Thoracic aorta (tissue), 2 donors: ENCODE data around the gene PRND. TPM values are rescaled to one million over a fixed set of nuclear protein-coding genes. Genes with fewer than 3 reads are reported as not detected.
"Not testable (repeated sequence)": the region's sequence is repeated elsewhere in the genome, so short reads cannot be mapped to it uniquely, and the experiment has no call there.

Experiments
- ATAC-seq: fragments of 150-250 bp; one replicate; pipeline ENCODE4 v1.8.0; 2017; ENCODE audit warnings: low read depth; ENCODE audit not compliant: insufficient number of reproducible peaks, low FRiP score
- DNase-seq: peaks from one replicate; pipeline ENCODE4 v3.0.0-alpha.2; 2020; ENCODE audit warnings: low spot score
- H3K27ac ChIP-seq, 2 donors: fragments of 200-600 bp; sonication (generic); 1 replicate in 1 of 2; 2 replicates in 1 of 2; pipeline ENCODE4 v1.5.1; 2016; ENCODE audit warnings: mild to moderate bottlenecking in 2 of 2, moderate library complexity in 2 of 2
- H3K27me3 ChIP-seq: fragments of 200-600 bp; sonication (generic); replicated peaks from 2 replicates; pipeline ENCODE4 v1.6.0; 2016; ENCODE audit warnings: mild to moderate bottlenecking; ENCODE audit not compliant: insufficient read depth
- H3K36me3 ChIP-seq: fragments of 200-600 bp; sonication (generic); one replicate; pipeline ENCODE4 v1.5.1; 2016
- H3K4me1 ChIP-seq, 2 donors: fragments of 200-600 bp; sonication (generic); 1 replicate in 1 of 2; 2 replicates in 1 of 2; pipeline versions ENCODE4 v1.5.1 to v1.6.0; 2016; ENCODE audit warnings: low read depth in 2 of 2, mild to moderate bottlenecking in 1 of 2; ENCODE audit not compliant: control insufficient read depth in 1 of 2
- H3K4me3 ChIP-seq: fragments of 200-600 bp; sonication (generic); 2 replicates; pipeline ENCODE4 v1.5.1; 2016; ENCODE audit warnings: mild to moderate bottlenecking
- H3K9me3 ChIP-seq: fragments of 200-600 bp; sonication (generic); 2 replicates; pipeline ENCODE4 v1.5.1; 2016
- total RNA-seq, 2 donors: library from RNA; depleted of rRNA; stranded (reverse); fragments of >200 nt; gene quantifications; one replicate each; pipeline versions ENCODE4 v1.1.0 to v1.2.3, GENCODE V29; 2016
- TF ChIP-seq, protein P1 (sequence below): fragments of 200-600 bp; sonication (generic); IDR thresholded peaks from one replicate; pipeline ENCODE4 v1.5.1; 2019; ENCODE audit warnings: antibody characterized with exemption

PRND gene
- total RNA-seq, 2 donors from 2014 or later, result not detected

DNA sequence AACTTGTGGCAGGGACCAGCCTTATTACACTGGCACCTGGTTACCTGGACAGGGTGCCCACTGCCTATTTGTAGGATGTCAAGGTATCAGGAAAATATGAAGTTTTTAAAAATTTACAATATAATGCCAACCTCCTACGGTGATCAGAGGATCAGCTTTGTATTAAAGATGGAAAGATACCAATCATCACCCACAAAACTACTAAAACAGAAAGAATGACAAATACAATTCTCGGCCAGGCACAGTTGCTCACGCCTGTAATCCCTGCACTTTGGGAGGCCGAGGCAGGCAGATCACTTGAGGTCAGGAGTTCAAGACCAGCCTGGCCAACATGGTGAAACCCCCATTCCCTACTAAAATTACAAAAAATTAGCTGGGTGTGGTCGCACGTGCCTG, 18.4 kb upstream of the PRND start:
- Histone ChIP-seq H3K27me3 (no peaks in the 10 kb centered on the region), H3K4me3 (no peak overlapping the region), H3K9me3 (no peaks in the 10 kb centered on the region), H3K27ac (no peak overlapping the region), H3K4me1 (peaks cover 0 to 6% of the 10 kb centered on the region in 2 donors), H3K36me3 (peaks cover 11% of the 10 kb centered on the region)
- DNase-seq, result no peak
- ATAC-seq, result no peak
- TF ChIP-seq, protein P1, sequence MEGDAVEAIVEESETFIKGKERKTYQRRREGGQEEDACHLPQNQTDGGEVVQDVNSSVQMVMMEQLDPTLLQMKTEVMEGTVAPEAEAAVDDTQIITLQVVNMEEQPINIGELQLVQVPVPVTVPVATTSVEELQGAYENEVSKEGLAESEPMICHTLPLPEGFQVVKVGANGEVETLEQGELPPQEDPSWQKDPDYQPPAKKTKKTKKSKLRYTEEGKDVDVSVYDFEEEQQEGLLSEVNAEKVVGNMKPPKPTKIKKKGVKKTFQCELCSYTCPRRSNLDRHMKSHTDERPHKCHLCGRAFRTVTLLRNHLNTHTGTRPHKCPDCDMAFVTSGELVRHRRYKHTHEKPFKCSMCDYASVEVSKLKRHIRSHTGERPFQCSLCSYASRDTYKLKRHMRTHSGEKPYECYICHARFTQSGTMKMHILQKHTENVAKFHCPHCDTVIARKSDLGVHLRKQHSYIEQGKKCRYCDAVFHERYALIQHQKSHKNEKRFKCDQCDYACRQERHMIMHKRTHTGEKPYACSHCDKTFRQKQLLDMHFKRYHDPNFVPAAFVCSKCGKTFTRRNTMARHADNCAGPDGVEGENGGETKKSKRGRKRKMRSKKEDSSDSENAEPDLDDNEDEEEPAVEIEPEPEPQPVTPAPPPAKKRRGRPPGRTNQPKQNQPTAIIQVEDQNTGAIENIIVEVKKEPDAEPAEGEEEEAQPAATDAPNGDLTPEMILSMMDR, result no peak

DNA sequence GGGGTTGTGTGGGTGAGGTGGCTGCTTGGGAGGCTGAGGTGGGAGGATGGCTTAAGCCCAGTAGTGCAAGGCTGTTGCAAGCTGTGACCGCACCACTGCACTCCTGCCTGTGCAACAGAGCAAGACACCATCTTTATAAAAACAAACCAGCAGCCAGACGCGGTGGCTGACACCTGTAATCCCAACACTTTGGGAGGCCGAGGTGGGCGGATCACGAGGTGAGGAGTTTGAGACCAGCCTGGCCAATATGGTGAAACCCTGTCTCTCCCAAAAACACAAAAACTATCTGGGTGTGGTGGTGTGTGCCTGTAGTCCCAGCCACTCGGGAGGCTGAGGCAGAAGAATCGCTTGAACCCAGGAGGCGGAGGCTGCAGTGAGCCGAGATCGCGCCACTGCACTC, 14.8 kb upstream of the PRND start:
- DNase-seq, H3K27me3 ChIP-seq, ATAC-seq: not testable (repeated sequence)

GRCh38 chr20:4708036-4708435, 13.7 kb upstream of the PRND start:
- Histone ChIP-seq H3K27me3 (no peaks in the 10 kb centered on the region), H3K36me3 (no peaks in the 10 kb centered on the region), H3K9me3 (no peaks in the 10 kb centered on the region), H3K27ac (no peak overlapping the region), H3K4me3 (no peak overlapping the region), H3K4me1 (peaks cover 0 to 6% of the 10 kb centered on the region in 2 donors)
- ATAC-seq, result no peak
- TF ChIP-seq, protein P1, result no peak
- DNase-seq, result no peak

More for the DNA sequence above, 14.8 kb upstream of the PRND start:
- H3K36me3 ChIP-seq, H3K4me3 ChIP-seq, H3K4me1 ChIP-seq, H3K9me3 ChIP-seq, H3K27ac ChIP-seq: not testable (repeated sequence)

DNA sequence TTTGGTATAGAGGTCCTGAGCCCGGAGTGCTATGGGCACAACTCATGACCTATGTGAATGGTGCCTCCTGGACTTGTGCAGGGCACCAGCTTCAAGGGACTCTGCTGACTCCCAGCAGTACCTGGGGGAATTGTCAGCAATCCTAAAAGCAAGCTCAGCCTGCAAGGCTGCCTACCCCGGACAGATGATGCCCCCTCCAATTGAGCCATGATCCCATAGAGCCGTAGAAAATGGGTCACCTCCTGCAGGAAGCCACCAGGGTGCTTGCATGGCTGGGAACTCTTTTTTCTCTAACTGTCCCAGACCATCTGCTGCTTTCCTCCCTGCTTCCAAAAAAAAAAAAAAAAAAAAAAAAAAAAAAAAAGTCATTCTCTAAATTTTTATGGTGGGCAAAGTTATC, 12.9 kb upstream of the PRND start:
- DNase-seq (no peak), ATAC-seq (no peak)
- H3K36me3 ChIP-seq, result no peaks in the 10 kb centered on the region
- H3K4me3 ChIP-seq, result no peak overlapping the region
- H3K27me3 ChIP-seq, result no peaks in the 10 kb centered on the region
- TF ChIP-seq, protein P1, result no peak
- H3K4me1 ChIP-seq, result peaks cover 0 to 3% of the 10 kb centered on the region in 2 donors
- no peaks in the 10 kb centered on the region for H3K9me3 ChIP-seq
- H3K27ac ChIP-seq, result no peak overlapping the region

GRCh38 chr20:4709261-4710105, 12.2 kb upstream of the PRND start:
- Histone ChIP-seq H3K4me3 (no peak overlapping the region), H3K4me1 (no peaks in the 10 kb centered on the region), H3K27ac (no peak overlapping the region), H3K27me3 (no peaks in the 10 kb centered on the region), H3K9me3 (no peaks in the 10 kb centered on the region), H3K36me3 (no peaks in the 10 kb centered on the region)
- ATAC-seq, result no peak
- TF ChIP-seq, protein P1, result no peak
- no peak for DNase-seq
